ENCODE measurements around the gene SNORC. TPM values are rescaled to one million over a fixed set of nuclear protein-coding genes. Genes with fewer than 3 reads are reported as not detected.
A peak's percentile ranks its signal among the peaks of the same experiment; 100 is the strongest.
"Not testable (repeated sequence)": the region's sequence is repeated elsewhere in the genome, so short reads cannot be mapped to it uniquely, and the experiment has no call there.

Gene SNORC
- total RNA-seq, 1 donor from 2014 or later, result 3.0 TPM

DNA sequence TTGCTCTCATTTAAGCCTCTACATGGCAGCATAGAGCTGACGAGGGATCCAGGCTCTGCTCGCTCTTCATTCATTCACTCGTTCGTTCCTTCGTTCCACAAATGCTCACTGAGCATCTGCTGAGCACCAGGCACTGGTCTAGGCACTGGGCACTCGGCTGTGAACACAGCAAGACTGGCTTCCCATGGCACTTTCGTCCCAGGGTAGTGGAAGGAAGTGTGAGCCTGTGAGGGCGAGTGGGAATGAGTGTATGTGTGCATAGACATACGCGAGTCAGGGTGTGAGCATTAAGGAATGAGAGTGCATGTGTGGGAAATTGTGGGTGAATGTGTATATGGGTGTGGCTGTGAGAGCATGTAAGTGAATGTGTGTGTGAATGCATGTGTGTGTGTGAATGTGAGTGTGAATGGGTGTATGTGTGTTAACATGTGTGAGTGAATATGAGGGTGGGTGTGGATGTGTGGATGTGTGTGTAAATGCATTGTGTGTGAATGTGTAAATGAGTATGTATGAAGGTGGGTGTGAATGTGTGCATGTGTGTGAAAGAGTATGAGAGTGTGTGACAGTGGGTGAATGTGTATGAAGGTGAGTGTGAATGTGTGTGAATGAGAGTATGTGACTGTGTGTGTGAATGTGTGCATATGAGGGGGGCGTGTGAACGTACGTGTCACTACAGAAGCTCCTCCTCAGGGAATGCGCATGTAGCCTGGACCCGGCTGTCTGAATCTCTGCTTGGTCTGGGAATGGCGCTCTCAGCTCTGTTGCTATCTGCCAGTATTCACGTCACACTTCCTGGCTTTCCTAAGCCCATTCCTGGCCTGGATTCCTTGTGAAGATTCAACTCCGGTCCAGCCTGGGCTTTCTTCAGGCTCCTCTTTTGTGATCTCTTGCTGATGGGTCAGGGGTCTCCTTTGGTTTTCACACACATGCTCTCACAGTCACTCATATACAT lies 28.8 kb downstream of the SNORC start:
- TF ChIP-seq, protein P1, sequence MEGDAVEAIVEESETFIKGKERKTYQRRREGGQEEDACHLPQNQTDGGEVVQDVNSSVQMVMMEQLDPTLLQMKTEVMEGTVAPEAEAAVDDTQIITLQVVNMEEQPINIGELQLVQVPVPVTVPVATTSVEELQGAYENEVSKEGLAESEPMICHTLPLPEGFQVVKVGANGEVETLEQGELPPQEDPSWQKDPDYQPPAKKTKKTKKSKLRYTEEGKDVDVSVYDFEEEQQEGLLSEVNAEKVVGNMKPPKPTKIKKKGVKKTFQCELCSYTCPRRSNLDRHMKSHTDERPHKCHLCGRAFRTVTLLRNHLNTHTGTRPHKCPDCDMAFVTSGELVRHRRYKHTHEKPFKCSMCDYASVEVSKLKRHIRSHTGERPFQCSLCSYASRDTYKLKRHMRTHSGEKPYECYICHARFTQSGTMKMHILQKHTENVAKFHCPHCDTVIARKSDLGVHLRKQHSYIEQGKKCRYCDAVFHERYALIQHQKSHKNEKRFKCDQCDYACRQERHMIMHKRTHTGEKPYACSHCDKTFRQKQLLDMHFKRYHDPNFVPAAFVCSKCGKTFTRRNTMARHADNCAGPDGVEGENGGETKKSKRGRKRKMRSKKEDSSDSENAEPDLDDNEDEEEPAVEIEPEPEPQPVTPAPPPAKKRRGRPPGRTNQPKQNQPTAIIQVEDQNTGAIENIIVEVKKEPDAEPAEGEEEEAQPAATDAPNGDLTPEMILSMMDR (conservative IDR thresholded peaks at IDR 0.05), result no peak
- no peaks in the 10 kb centered on the region for H3K36me3 Mint-ChIP-seq (ENCODE audit: low read depth)
- no peaks in the 10 kb centered on the region for H3K9me3 Mint-ChIP-seq
- DNase-seq (ENCODE audit: low read depth, low spot score), result no peak
- H3K27me3 Mint-ChIP-seq (ENCODE audit: low read depth), result peaks cover 4% of the 10 kb centered on the region
- H3K4me1 Mint-ChIP-seq, result peaks cover 6% of the 10 kb centered on the region
- no peak overlapping the region for H3K27ac Mint-ChIP-seq (ENCODE audit: unreplicated experiment)
- no peak overlapping the region for H3K4me3 Mint-ChIP-seq

GRCh38 chr2:232900811-232901735 lies 31.0 kb downstream of the SNORC start:
- H3K4me3 Mint-ChIP-seq, result no peak overlapping the region
- no peaks in the 10 kb centered on the region for H3K9me3 Mint-ChIP-seq
- no peak for DNase-seq (ENCODE audit: low read depth, low spot score)
- TF ChIP-seq, protein P1 (conservative IDR thresholded peaks at IDR 0.05), result no peak
- peaks cover 6% of the 10 kb centered on the region for H3K4me1 Mint-ChIP-seq
- no peaks in the 10 kb centered on the region for H3K36me3 Mint-ChIP-seq (ENCODE audit: low read depth)
- H3K27me3 Mint-ChIP-seq (ENCODE audit: low read depth), result peaks cover 4% of the 10 kb centered on the region
- no peak overlapping the region for H3K27ac Mint-ChIP-seq (ENCODE audit: unreplicated experiment)

DNA sequence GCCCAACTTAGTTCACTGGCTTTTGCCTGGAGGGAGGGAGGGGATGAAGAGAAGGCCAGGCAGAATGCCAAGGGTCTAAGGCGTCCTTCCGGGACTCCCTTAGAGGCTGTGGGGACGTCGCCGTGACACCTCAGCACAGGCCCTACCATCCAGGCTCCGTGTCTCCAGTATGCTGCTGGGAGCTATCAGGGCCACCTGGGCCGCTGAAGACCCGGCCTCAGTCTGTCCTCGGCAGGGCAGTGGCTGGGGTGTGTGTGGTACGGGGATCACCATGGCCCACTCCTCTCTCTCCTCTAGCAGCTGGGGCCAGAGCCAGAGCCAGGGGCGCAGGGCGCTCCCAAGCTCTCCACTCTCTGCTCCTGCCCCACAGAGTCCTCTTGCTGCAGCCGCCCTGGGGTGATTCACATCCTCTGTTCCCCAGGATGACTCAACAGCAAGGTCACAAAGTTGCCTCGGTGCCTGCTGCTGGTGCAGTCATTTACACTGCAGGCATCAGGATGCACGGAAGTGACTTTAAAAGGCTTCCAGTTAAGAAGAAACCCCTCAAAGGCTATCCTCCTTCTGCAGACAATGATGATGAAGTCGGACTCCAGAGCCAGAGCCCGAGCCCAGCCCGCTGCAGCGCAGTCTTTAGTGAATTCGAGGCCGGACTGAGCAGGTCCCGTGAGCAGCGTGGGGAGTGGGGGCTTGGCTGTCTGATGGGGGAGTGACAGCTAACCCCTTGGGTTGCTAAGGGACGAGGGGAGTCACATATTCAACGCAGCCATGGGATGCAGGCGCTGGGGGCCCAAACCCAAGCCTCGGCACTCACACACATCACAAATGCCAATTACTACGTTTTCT lies 31.9 kb downstream of the SNORC start:
- Mint-ChIP-seq H3K27me3 (ENCODE audit: low read depth) (peaks cover 6% of the 10 kb centered on the region), H3K4me3 (no peak overlapping the region), H3K9me3 (no peaks in the 10 kb centered on the region), H3K36me3 (ENCODE audit: low read depth) (no peaks in the 10 kb centered on the region), H3K4me1 (peaks cover 9% of the 10 kb centered on the region), H3K27ac (ENCODE audit: unreplicated experiment) (peak overlapping the region; percentile 20)
- no peak for DNase-seq (ENCODE audit: low read depth, low spot score)
- TF ChIP-seq, protein P1 (conservative IDR thresholded peaks at IDR 0.05), result no peak

DNA sequence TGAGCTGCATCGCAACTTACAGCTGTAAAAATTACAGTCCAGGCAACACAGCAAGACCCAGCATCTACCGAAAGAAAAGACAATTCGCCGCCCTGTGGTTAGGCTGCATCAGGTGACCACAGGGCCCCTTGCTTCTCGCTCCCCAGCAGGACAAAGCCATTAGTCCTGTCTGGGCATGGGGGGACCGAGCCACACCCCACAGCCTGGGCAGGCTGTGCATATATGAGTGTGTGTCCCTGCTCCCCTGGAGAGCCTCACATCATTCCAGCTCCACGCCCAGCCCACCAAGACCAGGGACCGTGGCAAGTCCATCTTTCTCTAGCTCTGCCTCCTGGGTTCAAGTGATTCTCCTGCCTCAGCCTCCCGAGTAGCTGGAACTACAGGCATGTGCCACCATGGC lies 33.9 kb downstream of the SNORC start:
- TF ChIP-seq, protein P1 (conservative IDR thresholded peaks at IDR 0.05), result no peak
- Mint-ChIP-seq H3K4me3 (no peak overlapping the region), H3K4me1 (peaks cover 14% of the 10 kb centered on the region), H3K27me3 (ENCODE audit: low read depth) (peaks cover 6% of the 10 kb centered on the region), H3K9me3 (no peaks in the 10 kb centered on the region), H3K36me3 (ENCODE audit: low read depth) (no peaks in the 10 kb centered on the region), H3K27ac (ENCODE audit: unreplicated experiment) (no peak overlapping the region)
- no peak for DNase-seq (ENCODE audit: low read depth, low spot score)

GRCh38 chr2:232906867-232907717 lies 37.0 kb downstream of the SNORC start:
- DNase-seq (ENCODE audit: low read depth, low spot score); H3K36me3 Mint-ChIP-seq (ENCODE audit: low read depth); H3K27ac Mint-ChIP-seq (ENCODE audit: unreplicated experiment): not testable (repeated sequence)
- Mint-ChIP-seq H3K4me3 (peak overlapping the region; percentile 47), H3K9me3 (peaks cover 15% of the 10 kb centered on the region), H3K27me3 (ENCODE audit: low read depth) (peaks cover 18% of the 10 kb centered on the region), H3K4me1 (peaks cover 11% of the 10 kb centered on the region)

- not testable (repeated sequence) for H3K4me3 Mint-ChIP-seq; H3K27ac Mint-ChIP-seq (ENCODE audit: unreplicated experiment); DNase-seq (ENCODE audit: low read depth, low spot score); H3K36me3 Mint-ChIP-seq (ENCODE audit: low read depth); H3K4me1 Mint-ChIP-seq
- peaks cover 21% of the 10 kb centered on the region for H3K27me3 Mint-ChIP-seq (ENCODE audit: low read depth)
- H3K9me3 Mint-ChIP-seq, result peaks cover 17% of the 10 kb centered on the region
Observed at GRCh38 chr2:232907718-232908085, 37.6 kb downstream of the SNORC start.
